ENCODE results near the gene MED16.

The MED16 gene, protein sequence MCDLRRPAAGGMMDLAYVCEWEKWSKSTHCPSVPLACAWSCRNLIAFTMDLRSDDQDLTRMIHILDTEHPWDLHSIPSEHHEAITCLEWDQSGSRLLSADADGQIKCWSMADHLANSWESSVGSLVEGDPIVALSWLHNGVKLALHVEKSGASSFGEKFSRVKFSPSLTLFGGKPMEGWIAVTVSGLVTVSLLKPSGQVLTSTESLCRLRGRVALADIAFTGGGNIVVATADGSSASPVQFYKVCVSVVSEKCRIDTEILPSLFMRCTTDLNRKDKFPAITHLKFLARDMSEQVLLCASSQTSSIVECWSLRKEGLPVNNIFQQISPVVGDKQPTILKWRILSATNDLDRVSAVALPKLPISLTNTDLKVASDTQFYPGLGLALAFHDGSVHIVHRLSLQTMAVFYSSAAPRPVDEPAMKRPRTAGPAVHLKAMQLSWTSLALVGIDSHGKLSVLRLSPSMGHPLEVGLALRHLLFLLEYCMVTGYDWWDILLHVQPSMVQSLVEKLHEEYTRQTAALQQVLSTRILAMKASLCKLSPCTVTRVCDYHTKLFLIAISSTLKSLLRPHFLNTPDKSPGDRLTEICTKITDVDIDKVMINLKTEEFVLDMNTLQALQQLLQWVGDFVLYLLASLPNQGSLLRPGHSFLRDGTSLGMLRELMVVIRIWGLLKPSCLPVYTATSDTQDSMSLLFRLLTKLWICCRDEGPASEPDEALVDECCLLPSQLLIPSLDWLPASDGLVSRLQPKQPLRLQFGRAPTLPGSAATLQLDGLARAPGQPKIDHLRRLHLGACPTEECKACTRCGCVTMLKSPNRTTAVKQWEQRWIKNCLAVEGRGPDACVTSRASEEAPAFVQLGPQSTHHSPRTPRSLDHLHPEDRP

DNA sequence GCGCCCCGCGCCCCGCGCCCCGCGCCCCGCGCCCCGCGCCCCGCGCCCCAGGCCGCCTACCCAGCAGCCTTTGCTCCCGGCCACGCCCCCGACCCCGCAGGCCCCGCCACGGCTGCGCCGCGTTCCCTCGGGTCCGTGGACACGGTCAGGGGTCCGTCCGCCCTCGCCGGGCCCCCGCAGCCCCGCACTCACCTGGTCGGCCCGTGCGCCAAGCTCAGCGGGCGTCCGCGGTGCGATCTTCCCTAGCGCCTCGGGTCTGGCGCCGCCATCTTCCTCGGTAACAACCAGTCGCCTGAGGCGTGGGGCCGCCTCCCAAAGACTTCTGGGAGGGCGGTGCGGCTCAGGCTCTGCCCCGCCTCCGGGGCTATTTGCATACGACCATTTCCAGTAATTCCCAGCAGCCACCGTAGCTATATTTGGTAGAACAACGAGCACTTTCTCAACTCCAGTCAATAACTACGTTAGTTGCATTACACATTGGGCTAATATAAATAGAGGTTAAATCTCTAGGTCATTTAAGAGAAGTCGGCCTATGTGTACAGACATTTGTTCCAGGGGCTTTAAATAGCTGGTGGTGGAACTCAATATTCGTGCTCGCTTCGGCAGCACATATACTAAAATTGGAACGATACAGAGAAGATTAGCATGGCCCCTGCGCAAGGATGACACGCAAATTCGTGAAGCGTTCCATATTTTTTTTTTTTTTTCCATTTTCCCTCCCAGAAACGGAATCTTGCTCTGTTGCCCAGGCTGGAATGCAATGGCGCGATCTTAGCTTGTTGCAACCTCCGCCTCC, at the start of gene MED16, which contains the start of gene RNU6-9:
TSS of gene MED16 (minus strand) at position 294 of the 796 bp plus-strand sequence. CDS start 2,056 bp downstream, outside the sequence.
TSS of gene RNU6-9 (plus strand) at position 591 of the 796 bp plus-strand sequence.
- no peak for DNase-seq (ENCODE audit: low read depth)

DNA sequence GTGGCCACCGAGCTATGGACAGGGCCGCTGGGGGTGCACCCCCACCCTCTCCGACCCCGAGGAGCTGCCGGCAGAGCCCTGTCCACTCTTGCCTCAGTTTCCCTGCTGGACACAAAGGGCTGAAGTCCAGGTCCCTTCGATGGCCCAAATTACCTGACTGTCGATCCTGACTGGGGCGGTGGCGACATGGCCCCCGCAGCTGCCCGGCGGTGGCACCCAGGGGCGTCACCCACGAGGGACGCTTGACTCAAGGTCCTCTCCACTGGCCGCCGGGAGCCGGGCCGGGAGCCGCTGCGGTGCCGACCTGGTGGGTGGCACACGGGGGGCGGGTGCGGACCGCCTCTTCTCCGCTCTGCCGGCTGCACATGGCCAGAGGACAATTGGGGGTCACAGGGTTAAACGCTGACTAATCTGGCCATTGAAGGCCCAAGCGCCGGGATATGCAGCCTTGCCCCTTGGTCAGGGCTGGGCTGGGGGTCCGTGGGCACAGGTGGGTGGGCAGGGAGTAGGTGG, 49.2 kb upstream of the MED16 start:
- DNase-seq (ENCODE audit: low read depth) = no peak

- no peak for DNase-seq (ENCODE audit: low read depth)
Observed at GRCh38 chr19:941292-942132, 48.5 kb upstream of the MED16 start.

GRCh38 chr19:940591-941291, 47.8 kb upstream of the MED16 start:
- DNase-seq (ENCODE audit: low read depth) = no peak

- DNase-seq (ENCODE audit: low read depth) = no peak
Observed at GRCh38 chr19:939922-940321, 46.9 kb upstream of the MED16 start.

DNA sequence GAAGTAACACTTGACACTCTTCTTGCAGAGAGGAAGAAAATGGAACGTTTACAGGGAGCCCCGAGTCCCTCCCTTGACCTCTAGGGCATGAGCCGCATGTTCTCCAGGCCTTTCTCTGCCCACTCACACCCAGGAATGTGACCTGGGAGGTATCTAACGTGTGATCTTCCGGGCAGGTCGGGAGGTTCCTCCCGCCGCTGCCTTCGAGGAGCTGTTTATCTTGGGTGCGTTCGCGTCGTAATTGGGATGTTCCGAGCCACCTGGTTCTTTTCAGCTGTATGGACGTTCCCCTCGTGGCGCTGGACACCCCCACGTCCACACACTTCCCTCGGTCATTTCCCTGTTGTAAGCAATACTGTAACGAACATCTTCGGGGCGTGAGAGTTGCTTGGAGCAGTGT, 46.5 kb upstream of the MED16 start:
- DNase-seq (ENCODE audit: low read depth) = no peak

DNA sequence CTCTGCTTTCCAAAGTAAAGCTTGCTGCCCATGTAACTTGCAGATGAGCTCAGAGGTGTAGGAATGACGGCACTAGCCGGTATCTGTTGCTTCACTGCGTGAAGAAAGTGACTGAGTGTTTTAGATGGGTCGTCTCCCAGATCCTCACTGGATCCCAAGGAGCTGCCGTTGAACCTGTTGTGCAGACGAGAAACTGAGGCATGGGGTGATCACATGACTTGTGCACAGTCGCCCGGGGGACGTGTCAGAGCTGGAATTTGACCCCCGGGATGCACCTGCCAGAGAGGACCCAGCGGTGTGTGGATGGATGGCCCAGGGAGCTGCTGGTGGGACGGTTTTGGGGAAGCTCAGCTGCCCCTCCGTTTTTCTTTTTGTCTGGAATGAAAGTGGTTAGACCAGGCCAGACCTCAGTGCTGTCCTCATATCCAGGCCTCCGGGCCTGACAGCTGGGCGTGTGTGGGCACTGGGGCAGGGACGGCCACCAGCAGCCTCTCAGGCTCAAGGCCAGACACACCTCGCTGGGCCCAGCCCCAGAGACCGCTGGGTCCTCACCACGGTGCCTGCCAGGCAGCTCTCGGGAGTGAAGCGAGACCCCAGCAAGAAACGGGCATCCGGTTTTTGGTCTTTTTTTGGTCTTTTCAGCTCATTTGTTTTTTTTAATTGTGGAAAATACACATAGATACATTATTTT, 45.4 kb upstream of the MED16 start:
- no peak for DNase-seq (ENCODE audit: low read depth)

- no peak for DNase-seq (ENCODE audit: low read depth)
Observed at GRCh38 chr19:937259-937694, 44.3 kb upstream of the MED16 start.

DNA sequence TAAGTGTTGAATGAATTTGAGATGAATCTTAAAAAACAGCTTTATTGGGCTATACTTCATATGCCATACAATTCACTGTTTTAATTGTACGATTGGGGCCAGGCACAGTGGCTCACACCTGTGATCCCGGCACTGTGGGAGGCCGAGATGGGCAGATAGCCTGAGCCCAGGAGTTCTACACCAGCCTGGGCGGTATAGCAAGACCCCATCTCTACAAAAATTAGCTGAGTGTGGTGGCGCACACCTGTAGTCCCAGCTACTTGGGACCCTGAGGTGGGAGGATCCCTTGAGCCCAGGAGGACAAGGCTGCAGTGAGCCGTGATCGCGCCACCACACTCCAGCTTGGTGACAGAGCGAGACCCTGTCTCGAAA, 43.2 kb upstream of the MED16 start:
- no peak for DNase-seq (ENCODE audit: low read depth)

DNA sequence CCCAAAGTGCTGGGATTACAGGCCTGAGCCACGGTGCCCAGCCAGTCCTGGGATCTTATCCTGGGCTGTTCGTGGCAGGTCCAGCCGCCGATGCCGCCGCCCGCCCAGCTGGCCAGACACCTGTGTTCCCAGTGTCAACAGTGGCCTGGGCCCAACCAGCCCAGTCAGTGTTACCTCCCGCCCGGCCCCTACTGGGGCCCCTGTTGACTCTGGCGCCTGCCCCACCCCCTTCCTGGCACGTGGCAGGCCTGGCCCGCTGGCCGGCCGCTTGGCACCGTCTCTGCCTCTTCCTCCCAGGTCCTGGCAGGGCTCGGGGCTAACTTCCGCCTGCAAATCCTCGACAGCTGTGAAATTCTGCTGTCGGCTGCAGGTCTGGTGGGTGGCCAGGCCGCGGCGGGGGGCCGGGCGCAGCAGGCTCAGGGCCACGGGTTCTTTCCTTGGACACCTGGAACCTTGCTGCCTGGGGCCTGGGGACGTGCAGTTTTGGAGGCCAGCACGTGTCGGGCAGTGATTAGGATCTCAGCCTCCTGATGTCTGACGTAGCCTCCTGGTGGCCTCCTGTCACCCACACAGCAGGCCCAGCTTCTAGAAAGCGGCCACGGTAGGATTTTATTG, 42.0 kb upstream of the MED16 start:
- DNase-seq (ENCODE audit: low read depth) = no peak

DNA sequence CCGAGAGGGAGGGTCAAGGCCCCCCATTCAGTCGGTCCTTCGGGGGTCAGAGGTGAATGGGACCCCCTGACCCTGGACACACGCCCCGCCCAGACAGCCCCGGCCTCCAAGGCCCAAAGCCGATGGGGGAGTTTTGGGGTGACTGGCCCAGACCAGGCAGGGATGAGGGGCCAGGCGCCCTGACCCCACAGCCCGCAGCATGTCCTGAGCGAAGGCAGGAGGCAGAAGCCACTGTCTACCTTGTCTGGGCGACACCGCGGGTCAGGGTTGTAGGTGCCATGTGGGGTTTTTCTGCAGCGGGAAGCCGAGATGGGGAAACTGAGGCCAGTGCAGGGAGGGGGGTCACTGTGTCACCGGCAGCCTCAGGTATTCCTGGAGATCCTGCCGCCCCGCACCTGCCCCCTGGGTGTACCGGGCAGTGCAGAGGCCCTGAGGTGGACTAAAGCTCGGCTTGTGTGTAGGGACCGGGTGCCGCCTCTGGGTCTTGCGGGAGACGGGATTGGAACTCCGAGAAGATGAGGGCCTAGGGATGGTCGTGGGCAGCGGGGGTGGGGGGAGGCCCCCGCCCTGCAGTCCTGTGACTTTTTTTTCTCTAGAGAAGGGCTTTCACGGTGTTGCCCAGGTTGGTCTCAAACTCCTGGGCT, 41.3 kb upstream of the MED16 start:
- DNase-seq (ENCODE audit: low read depth) = no peak

GRCh38 chr19:933553-933882, 40.5 kb upstream of the MED16 start:
- no peak for DNase-seq (ENCODE audit: low read depth)

DNA sequence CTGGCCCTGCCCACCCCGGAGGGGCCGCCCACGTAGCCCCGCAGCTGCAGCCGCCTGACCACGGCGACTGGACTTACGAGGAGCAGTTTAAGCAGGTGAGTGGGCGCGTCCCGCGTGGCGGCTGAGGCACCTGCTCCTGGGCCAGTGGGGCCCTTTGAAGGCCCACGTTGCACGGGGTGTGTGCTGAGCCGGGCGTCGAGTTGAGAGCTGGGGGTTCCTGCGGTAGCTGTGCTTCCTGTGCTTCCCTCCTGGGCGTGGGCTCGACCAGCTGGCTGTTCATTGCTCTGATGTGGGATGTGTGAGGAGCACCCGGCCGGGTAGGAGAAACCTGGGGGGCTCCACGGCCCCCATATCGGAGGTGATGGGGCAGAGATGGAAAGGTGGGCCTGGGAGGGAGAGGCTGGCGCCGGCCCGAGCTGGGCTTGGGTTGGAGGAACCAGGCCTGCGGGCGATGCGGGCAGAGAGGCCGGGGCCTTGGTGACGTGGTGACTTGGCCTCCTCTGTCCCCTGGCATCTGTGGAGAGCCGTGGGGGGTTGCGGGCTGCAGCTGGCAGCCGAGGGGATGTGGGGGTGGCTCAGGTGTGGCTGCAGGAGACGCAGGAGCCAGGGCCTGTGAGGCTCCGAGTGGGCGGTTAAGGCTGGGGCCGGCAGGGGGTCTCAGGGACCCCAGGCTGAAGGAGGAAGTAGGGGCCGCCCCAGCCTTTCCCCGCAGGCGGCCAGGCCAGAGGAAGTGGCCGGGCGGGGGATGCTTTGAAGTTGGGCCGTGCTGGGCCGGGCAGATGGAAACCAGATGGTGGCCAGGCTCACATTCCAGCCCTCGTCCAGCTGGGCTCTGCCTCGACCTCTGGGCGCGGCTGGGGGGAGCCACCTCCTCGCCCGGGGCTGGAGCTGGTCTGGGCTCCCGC, 39.9 kb upstream of the MED16 start:
- no peak for DNase-seq (ENCODE audit: low read depth)

- no peak for DNase-seq (ENCODE audit: low read depth)
Observed at GRCh38 chr19:931860-932647, 39.1 kb upstream of the MED16 start.

- DNase-seq (ENCODE audit: low read depth) = no peak
Observed at GRCh38 chr19:929891-930258, 36.9 kb upstream of the MED16 start.

DNA sequence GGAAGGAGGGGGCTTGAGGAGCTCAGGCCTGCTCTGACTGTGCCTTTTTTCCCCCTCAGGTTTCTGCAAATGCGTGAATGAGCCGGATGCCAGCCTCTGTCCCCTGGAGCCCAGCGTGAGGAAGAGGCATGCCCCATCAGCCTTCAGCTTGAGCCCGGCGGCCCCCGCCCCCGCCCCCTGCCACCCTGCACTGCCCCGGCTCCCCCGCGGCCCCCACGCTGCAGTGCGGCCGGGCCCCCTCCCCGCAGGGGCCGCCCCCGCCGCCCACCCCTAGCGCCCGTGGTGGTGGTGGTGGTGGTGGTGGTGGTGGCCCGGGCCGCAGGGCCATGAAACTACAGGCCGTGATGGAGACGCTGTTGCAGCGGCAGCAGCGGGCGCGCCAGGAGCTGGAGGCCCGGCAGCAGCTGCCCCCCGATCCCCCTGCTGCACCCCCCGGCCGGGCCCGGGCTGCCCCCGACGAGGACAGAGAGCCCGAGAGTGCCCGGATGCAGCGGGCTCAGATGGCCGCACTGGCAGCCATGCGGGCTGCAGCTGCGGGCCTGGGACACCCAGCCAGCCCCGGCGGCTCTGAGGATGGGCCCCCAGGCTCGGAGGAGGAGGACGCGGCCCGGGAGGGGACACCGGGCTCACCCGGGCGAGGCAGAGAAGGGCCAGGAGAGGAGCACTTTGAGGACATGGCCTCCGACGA, 36.4 kb upstream of the MED16 start:
- DNase-seq (ENCODE audit: low read depth) = no peak
